HG02884 (cell line): ENCODE results near the gene OBP2A.
"Not testable (repeated sequence)": the region's sequence is repeated elsewhere in the genome, so short reads cannot be mapped to it uniquely, and the experiment has no call there.

Experiments
- ATAC-seq: cut with Tn5 transposase; IDR thresholded peaks from one replicate; pipeline ENCODE4 v1.9.1; 2021; ENCODE audit warnings: mild to moderate bottlenecking, moderate library complexity; ENCODE audit not compliant: unreplicated experiment

Gene OBP2A

DNA sequence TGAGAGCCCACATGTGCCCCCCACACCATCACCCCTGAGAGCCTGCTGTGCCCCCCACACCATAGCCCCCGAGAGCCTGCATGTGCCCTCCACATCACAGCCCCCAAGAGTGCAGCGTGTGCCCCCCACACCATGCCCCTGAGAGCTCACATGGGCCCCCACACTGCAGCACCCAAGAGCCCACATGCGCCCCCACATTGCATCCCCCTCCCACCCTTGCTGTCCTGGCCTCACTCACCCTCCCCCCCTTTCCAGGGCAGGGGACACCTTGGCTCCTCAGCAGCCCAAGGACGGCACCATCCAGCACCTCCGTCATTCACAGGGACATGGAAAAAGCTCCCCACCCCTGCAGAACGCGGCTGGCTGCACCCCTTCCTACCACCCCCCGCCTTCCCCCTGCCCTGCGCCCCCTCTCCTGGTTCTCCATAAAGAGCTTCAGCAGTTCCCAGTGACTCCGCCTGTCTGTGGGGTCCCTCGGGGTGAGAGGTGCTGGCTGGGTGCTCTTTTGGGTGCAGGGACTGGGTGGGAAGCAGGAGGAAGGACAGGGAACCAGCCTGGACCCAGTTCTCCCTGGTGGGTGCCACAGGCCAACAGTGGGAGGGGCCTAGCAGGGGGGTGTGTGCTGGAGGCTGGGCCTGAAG, 19.7 kb upstream of the OBP2A start:
- ATAC-seq = no peak

DNA sequence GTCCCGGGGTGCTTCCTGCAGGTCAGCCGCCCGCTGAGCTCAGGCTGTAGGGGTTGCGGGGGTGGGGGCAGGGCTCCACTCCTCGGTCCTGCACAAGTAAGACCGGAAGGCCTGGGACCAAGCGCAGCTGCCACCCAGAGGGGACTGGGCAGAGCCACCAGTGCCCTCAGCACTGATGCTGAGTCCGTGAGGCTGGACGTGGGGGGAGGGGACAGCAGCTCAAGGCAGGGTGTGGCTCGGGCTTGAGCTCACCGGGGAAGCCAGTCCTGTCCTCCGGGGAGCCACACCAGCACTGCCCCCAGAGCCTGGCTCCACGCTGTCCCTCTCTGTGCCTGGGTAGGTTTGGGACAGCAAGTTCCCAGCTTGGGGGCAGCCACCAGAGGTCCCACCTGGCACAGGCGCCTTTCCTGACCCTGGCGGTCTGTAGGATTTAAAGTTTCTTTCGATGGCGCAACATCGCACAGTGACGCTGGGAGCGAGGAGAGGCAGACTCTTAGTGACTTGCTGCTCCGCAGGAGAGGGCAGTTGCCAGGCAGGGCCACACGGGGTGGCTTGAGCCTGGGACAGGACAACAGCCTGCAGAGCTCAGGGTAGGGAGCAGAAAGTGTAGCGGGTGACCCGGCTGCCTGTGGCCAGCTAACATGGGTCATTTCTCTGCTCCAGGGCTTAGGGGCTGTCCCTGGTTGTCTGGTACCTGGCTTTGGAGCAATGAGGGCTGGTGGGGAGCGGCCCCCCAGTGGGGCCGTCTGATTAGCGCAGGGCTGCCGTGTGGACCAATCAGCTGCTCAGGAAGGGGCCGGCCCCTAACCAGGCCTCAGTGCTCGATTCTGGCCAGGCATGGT, 19.0 kb upstream of the OBP2A start:
- ATAC-seq = no peak

DNA sequence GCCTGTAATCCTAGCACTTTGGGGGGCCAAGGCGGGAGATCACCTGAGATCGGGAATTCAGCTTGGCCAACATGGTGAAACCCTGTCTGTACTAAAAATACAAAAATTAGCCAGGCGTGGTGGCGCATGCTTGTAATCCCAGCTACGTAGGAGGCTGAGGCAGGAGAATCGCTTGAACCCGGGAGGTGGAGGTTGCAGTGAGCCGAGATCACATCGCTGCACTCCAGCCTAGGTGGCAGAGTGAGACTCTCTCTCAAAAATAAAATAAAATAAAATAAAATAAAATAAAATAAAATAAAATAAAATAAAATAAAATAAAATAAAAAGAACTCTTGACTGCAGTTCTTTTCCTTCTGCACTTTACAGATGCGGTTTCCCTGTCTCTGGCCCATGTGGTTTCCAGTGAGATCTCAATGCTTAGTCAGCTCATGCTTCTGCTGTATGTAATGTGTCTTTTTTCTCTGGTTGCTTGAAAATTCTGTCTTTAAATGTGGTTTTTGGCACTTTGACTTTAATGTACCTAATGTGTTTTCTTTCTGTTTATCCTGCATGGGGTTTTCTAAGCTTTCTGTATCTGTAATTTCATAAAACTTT, 17.0 kb upstream of the OBP2A start:
- not testable (repeated sequence) for ATAC-seq

DNA sequence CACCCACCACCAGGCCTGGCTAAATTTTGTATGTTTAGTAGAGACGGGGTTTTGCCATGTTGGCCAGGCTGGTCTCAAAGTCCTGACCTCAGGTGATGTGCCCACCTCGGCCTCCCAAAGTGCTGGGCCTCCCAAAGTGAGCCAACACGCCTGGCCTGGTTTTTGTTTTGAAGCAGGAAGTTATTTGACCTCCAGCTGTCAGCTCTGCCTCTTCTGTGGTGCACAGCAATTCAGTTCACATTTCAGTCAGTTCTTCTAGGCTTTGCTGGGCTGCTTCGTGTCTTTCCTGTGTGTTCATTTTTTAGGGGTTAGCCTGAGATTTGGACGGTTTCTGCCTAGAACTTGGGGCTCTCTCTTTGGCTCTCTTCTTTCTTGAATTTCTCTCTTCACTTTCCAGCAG, 15.8 kb upstream of the OBP2A start:
- no peak for ATAC-seq

DNA sequence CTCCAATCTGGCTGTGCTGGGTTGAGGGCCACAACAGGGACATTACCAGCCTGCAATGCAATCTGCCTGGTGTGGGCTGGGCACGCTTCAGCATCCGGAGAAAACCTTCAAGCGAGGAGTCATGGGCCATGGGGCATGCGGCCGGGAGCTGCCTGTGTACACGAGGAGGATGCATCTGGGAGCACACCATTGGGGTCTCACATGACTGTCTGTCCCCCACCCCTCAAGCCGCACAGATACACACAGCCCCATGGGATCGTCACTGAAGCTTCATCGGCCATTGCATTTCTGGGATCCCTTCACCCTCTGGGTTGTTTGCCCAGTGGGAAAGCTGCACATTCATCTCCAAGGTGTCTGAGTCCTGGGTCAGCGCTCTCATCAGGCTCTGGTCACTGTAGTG, 14.8 kb upstream of the OBP2A start:
- ATAC-seq = no peak

DNA sequence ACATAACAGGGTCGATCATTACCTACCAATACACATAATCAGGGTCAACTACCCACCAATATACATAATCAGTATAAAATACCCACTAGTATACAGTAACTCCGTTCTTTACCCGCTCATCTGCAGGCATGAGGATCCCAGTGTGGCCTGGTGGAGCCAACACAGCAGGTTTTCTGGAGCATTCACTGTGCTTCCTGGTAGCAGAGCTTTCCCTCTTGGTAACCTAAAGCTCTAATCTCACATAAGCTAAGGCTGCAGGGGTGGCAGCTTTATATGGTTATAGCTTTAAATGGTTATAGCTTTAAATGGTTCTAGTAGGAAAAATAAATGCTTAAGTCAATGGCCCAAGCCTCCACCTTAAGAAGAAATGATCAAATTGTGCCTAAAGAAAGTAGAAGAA, 12.8 kb upstream of the OBP2A start:
- no peak for ATAC-seq

DNA sequence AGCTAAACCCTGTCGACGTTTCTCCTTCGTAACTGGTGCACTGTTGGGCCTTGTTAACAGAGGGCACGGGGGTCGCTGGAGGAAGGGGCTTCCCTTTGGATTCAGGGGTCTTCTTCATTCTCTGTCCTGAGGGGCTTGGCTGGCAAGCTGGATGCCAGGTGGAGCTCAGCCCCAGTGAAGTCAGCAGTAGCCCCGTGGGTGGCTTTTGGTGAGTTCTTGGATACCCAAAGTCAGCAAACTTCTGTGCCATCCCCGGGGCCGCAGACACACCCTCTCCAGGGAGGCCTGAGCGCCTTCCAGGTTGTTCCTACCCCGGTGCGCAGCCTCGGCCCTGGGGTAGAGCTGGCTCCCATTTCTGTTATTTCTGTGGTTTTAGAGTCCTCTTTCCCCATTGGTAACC, 12.3 kb upstream of the OBP2A start:
- ATAC-seq = no peak

DNA sequence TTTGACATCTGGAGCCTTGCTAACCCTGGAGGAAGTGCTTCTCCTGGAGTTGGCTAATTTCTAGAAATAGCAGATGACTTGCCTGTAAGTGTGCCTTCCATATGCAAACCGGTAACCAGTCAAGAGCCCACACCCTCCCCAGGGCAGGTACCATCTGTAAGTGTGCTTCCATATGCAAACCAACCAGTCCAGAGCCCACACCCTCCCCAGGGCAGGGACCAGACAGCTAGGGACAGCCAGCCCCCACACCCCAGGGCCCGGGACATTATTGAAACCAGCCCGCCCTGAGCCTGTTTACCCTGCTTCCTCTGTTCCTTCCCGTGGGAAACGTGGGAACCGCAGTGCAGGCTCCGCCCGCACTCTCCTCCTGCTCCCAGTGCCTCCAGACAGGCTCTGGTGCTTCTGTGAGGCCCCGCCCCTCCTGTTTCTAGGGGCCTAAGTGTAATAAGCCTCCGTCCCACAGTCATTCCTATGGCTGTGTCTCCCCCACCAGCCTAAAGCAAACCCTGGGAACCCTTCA, 11.7 kb upstream of the OBP2A start:
- not testable (repeated sequence) for ATAC-seq

DNA sequence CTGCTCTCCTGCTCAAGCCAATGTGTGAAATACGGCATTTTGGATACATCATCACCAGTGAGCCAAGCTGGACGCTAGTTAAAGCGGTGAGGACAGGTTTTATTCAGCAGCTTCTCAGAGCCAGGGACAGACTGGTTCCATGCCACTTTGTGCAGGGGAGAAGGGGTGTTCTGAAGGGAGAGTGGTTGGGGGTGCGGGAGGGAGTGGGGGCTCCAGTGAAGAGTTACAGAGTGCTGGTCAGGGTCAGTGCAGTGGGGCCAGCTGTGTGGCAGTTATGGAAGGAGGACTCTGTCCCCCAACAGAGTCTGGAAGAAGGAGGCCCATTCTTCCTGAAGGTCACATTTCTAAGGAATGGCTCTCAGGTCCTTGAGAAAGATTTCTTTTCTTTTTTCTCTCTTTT, 11.1 kb upstream of the OBP2A start:
- ATAC-seq = not testable (repeated sequence)

DNA sequence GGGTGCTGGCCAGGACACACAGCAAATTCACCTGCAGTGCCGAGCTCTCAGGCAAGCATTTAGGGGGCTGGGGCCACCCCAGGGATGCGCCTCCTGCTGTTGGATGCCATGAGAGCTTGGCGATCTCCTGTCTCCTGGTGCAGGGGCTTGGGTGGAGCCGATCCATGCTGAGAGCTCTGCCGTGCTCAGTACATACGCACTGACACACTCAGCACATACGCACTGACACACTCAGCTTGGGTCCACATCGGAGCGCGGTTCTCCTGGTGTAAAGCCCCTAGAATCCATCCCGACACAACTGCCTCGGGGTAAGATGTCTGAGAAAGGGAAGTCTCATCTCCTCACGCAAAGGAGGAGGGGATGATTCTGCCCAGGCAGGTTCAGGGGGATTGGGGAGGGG, 10.3 kb upstream of the OBP2A start:
- ATAC-seq = not testable (repeated sequence)

DNA sequence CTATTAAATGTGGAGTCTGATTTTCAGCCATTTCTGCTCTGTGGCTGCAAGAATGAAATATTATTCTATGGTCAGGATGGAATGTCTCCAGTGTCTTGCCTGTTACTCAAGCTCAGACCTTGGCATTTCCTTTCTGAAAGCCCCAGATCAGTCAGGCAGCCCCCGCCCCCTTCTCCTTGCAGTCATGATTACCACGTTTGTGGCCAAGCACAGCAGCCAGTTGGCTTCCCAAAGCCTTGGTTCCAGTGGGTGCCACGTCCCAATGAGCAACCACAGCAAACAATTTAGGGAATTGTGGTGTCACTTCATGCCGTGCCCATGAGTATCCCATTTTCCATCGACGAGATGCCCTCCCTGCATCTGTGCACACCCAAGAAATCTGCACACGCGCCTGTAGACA, 9.7 kb upstream of the OBP2A start:
- no peak for ATAC-seq

DNA sequence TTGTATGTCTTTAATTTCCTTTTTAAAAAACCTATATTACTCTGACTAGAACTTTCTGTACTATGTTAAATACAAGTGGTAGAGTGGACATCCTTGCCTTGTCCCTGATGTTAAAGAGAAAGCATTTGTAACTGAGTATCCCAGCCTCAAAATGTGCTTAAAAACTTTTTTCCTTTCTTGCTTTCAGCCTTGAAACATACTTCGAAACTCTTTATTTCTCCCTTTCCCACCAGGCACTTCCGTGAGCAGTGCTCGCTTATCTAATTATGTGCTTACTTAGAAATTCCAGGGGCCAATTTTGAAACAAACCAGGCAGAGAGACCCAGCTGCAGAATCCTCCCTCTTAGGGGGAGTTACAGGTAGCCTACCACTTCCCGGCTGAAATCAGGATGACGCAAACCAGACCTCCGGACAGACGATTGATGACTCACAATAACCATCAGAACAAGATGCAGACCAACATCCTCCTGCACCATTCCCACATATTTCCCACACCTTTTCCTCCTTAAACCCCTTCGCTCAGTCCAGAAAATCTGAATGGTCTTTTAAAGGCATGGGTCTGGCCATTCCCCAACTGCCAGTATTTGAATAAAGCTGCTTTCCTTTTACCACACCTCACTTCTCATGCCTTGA, 2.5 kb upstream of the OBP2A start:
- not testable (repeated sequence) for ATAC-seq

DNA sequence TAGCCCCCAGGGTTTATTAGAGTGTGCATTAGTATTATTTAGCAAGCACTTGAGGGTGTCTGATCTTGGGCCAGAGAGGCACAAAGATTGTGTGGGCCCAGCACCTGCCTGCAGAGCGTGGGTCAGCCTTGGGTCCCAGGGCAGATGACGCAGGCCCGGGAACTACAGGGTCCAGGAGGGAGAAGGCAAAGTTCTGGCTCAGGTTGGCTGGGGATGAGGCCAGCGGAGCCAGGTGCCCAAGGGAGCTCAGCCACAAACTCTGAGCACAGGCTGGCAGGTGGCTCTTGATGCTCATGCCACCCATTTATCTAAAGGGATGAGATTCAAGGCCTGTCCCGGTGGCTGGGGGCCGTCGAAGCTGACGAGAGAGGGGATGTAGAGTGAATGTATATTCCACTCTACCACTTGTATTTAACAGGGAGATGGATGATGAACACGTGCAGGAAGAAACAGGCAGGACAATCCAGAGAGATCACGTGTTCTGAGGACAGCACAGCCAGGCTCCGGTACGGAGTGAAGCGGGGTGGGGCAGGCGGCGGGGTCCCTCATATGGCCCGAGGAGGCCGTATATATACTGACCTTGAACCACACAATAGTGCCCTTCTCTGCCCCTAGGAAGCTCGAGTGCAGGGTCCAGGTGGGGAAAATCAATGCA, 818 bp upstream of the OBP2A start:
- no peak for ATAC-seq

DNA sequence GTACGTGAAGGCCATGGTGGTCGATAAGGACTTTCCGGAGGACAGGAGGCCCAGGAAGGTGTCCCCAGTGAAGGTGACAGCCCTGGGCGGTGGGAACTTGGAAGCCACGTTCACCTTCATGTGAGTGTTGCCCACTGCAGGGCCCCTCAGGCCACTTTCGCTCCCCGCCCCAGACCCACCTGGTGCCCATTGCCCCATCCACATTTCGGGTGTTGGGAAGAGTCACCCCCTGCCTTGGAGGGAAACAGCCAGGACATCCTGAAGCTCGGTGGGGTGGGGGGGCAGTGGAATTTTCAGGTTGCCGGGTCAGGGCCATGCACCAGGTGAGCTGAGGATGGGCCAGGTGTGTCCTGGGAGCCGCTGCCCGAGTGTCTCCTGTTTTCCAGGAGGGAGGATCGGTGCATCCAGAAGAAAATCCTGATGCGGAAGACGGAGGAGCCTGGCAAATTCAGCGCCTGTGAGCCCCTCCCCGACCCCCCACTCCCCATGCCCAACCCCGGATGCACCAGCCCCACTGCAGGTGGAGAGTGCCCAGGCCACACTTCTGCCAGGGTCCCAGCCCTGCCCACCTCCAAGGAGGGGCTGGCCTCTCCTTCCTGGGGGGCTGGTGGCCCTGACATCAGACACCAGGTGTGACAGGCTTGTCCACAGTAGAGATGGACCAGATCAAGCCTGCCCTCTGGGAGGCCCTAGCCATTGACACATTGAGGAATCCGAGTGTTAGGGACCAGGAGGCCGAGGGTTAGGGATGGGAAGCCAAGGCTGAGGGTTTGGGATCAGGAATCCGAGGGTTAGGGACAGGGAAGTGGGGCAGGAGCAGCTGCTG, 1.1 kb downstream of the OBP2A start:
- not testable (repeated sequence) for ATAC-seq

DNA sequence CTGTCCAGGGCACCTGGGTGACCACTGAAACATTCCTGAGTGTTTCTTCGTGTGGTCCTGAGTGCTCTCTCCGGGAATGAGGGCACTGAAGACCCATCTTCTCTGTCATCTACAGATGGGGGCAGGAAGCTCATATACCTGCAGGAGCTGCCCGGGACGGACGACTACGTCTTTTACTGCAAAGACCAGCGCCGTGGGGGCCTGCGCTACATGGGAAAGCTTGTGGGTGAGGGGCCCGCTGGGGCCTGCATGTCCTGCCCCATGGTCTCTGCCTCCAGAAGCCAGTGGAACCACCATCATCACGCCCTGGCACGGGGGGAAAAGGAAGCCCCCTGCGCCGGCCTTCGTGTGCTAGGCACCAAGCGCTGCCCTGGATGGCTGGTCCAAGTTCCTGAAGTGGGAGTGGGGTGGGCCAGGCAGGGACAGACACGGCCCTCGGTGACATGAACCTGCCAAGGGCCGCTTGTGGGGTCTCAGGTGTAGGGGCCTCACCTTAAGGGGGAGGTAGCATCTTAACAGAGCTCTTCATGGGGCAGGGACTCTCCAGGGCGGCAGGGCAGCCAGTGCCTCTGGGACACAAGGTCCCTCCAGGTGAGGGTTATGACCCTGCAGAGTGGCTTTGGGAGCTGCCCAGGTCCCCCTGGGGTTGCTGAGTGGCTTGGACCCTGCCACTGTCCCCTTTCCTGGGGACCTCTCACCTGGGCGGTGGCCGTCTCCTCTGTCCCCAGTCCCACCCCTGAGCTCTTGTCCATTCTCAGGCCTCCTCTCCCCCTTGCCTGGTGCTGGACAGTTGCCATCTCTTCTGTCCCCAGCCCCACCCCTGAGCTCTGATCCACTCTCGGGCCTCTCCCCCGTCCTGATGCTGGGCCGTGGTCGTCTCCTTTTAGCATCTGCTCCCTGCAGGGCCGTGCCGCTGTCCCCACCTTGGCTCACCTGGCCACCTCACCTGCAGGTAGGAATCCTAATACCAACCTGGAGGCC, 2.1 kb downstream of the OBP2A start:
- ATAC-seq = no peak

DNA sequence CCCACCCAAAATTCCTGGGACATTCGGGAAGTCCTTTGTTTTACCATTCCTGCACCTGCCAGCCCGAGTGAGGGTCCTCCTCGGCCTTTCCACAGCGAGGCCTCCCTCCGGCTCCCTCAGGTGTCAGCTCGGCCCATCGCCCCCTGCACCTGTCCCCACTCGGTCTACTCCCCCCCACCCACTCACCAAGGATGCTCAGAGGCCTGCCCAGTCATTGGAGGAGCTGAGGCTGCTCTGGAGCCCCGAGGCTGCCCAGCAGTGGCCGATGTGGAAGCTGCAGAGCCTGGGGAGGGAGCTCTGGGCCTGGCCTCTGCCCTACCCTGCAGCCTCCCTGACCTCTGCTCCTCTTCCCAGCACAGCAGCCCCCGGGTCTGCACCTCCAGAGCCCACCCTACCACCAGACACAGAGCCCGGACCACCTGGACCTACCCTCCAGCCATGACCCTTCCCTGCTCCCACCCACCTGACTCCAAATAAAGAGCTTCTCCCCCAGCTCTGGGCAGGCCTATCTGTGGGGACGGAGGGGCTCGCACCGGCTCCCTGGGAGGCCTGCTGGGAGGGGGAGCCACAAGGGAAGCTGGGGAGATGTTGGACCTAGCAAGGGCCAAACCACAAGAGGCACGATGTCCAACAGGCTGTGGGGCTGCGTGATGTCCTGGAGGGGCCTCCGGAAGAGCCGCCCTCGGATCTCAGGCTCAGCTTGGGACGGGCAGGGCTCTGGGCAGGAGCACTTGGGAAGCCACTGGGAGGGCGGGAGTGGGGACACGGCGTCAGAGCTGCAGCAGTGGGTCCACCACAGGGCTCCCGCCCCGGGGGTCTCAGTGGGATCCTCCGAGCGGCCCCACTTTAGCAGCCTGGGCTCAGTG, 3.8 kb downstream of the OBP2A start:
- ATAC-seq = not testable (repeated sequence)

DNA sequence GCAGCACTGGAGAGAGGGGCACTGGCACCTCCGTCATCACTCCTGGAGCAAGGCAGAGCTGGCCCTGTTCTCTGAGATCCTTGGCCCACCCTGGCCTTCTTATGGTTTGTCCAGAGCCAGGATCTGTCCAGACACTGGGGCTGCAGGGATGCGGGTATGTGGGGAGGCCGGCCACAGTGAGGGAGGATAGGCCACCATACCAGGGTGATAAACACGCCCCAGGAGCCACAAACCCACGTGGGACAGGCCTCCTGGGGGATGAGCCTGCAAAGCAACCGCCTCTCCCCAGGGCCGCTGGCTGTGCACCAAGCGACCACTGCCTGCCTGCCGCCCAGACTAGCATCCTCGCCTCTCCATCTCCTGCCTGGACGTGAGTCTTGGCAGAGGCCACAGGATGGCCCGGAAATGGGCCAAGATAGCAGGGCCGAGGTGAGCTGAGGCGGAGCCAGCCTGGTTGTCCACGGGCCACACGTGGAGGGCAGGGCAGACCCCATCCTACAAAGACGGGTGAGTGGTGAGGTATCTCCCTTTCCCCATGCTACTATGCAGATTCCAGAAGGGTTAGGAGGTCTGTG, 4.5 kb downstream of the OBP2A start:
- ATAC-seq = no peak

DNA sequence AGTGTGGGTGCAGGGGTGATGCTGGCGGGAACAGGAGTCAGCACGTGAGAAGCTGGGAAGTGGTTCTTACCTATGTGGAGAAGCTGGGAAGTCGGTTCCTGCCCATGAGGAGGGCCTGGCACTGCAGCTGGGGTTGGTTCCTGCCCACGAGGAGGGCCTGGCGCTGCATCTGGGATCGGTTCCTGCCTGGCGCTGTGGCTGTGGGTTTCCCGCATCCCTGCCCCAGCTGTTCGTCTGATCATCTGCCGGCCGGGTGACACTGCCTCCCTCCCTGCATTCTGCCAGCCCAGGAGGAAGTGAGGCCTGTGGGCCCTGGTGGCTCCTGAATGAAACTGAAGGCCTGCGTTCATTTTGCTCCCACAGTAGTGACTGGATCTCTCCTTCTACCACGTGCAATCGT, 5.1 kb downstream of the OBP2A start:
- ATAC-seq = no peak
